Measurements from ENCODE around the gene HCRTR2.

The HCRTR2 gene

GRCh38 chr6:55199239-55199638 lies 24.9 kb downstream of the HCRTR2 start:
- ATAC-seq: no peak
- TF ChIP-seq TSHZ2 (CRISPR knock-in tag; IDR thresholded peaks at IDR 0.05) (no peak), ESRRG (CRISPR knock-in tag; IDR thresholded peaks at IDR 0.05) (no peak), ARNTL (CRISPR knock-in tag; IDR thresholded peaks at IDR 0.05; ENCODE audit: borderline replicate concordance, low read depth) (no peak), PPARA (CRISPR knock-in tag; IDR thresholded peaks at IDR 0.05; ENCODE audit: borderline replicate concordance) (no peak), TCF4 (CRISPR knock-in tag; IDR thresholded peaks at IDR 0.05; ENCODE audit: borderline replicate concordance) (no peak), CSDC2 (CRISPR knock-in tag; IDR thresholded peaks at IDR 0.05) (no peak), CREB5 (CRISPR knock-in tag; IDR thresholded peaks at IDR 0.05; ENCODE audit: low read depth) (no peak), ZC3H10 (CRISPR knock-in tag; IDR thresholded peaks at IDR 0.05) (no peak), TOX (CRISPR knock-in tag; IDR thresholded peaks at IDR 0.05; ENCODE audit: borderline replicate concordance) (no peak), ZNF565 (CRISPR knock-in tag; conservative IDR thresholded peaks at IDR 0.05; ENCODE audit: low read depth) (no peak), BACH2 (CRISPR knock-in tag; IDR thresholded peaks at IDR 0.05; ENCODE audit: borderline replicate concordance) (no peak)

- TF ChIP-seq ISL1 (CRISPR knock-in tag; IDR thresholded peaks at IDR 0.05): peak; percentile 37; the same call in 1 of the 2 replicates
- no peak for TF ChIP-seq ZFP30 (CRISPR knock-in tag; IDR thresholded peaks at IDR 0.05)
- TF ChIP-seq ESRRG (CRISPR knock-in tag; IDR thresholded peaks at IDR 0.05): no peak
- ATAC-seq: no peak
These were observed 34.5 kb downstream of the HCRTR2 start for GRCh38 chr6:55208478-55209458.

- TF ChIP-seq ESRRG (CRISPR knock-in tag; IDR thresholded peaks at IDR 0.05) (no peak), BACH2 (CRISPR knock-in tag; IDR thresholded peaks at IDR 0.05; ENCODE audit: borderline replicate concordance) (no peak), ZNF70 (CRISPR knock-in tag; IDR thresholded peaks at IDR 0.05) (no peak), TOX (CRISPR knock-in tag; IDR thresholded peaks at IDR 0.05; ENCODE audit: borderline replicate concordance) (no peak), CREB5 (CRISPR knock-in tag; IDR thresholded peaks at IDR 0.05; ENCODE audit: low read depth) (no peak), PATZ1 (CRISPR knock-in tag; IDR thresholded peaks at IDR 0.05; ENCODE audit: borderline replicate concordance) (no peak), ZNF8 (CRISPR knock-in tag; IDR thresholded peaks at IDR 0.05) (no peak), ZC3H10 (CRISPR knock-in tag; IDR thresholded peaks at IDR 0.05) (no peak), ARNTL (CRISPR knock-in tag; IDR thresholded peaks at IDR 0.05; ENCODE audit: borderline replicate concordance, low read depth) (no peak), RARB (CRISPR knock-in tag; IDR thresholded peaks at IDR 0.05) (no peak), TCF4 (CRISPR knock-in tag; IDR thresholded peaks at IDR 0.05; ENCODE audit: borderline replicate concordance) (no peak), GLIS3 (CRISPR knock-in tag; IDR thresholded peaks at IDR 0.05) (no peak), ZFP3 (CRISPR knock-in tag; IDR thresholded peaks at IDR 0.05) (no peak), ISL1 (CRISPR knock-in tag; IDR thresholded peaks at IDR 0.05) (no peak), PPARA (CRISPR knock-in tag; IDR thresholded peaks at IDR 0.05; ENCODE audit: borderline replicate concordance) (no peak), ZNF565 (CRISPR knock-in tag; conservative IDR thresholded peaks at IDR 0.05; ENCODE audit: low read depth) (no peak), CSRNP3 (CRISPR knock-in tag; IDR thresholded peaks at IDR 0.05) (no peak), CSDC2 (CRISPR knock-in tag; IDR thresholded peaks at IDR 0.05) (no peak), ZFP30 (CRISPR knock-in tag; IDR thresholded peaks at IDR 0.05) (no peak), POU6F1 (CRISPR knock-in tag; IDR thresholded peaks at IDR 0.05; ENCODE audit: borderline replicate concordance, low read depth) (no peak)
- ATAC-seq: no peak
These were observed 36.6 kb downstream of the HCRTR2 start for GRCh38 chr6:55210952-55211351.
